ENCODE measurements around the gene ALDH3B2.

- TF ChIP-seq CTCF (IDR thresholded peaks at IDR 0.05 in 8 of 11, conservative IDR thresholded peaks at IDR 0.05 in 3 of 11): no peak
- TF ChIP-seq POLR2A (IDR thresholded peaks at IDR 0.05): no peak
Observed at GRCh38 chr11:67617243-67617953, 57.0 kb downstream of the ALDH3B2 start.
